Calu3 (cell line): ENCODE results near the gene VMP1. TPM values are rescaled to one million over a fixed set of nuclear protein-coding genes. Genes with fewer than 3 reads are reported as not detected.

Experiments used
- BruUV-seq: library from RNA; stranded (reverse); fragments of 400-500 nt; replicated peaks from 2 replicates; lab custom pipeline; 2021; lab: Mats Ljungman, UMichigan
- CTCF ChIA-PET: fragments of 300-600 bp; sonication (Branson Sonifier 250); formaldehyde crosslinking; loops from one replicate; lab custom pipeline; 2022; ENCODE audit warnings: antibody characterized with exemption; lab: Charles Lee
- DNase-seq: peaks from one replicate; pipeline ENCODE4 v3.0.0; 2022
- H3K27ac Mint-ChIP-seq: one replicate; pipeline ENCODE4 v1.8.0; 2022; ENCODE audit warnings: mixed read lengths; ENCODE audit not compliant: unreplicated experiment
- H3K27me3 Mint-ChIP-seq: one replicate; pipeline ENCODE4 v1.8.0; 2022; ENCODE audit warnings: mixed read lengths; ENCODE audit not compliant: unreplicated experiment
- H3K36me3 Mint-ChIP-seq: one replicate; pipeline ENCODE4 v1.8.0; 2022; ENCODE audit warnings: mild to moderate bottlenecking, moderate library complexity, mixed read lengths; ENCODE audit not compliant: insufficient read depth, unreplicated experiment
- H3K4me1 Mint-ChIP-seq: one replicate; pipeline ENCODE4 v1.8.0; 2022; ENCODE audit warnings: mild to moderate bottlenecking, low read depth, mixed read lengths; ENCODE audit not compliant: unreplicated experiment
- H3K4me3 Mint-ChIP-seq: one replicate; pipeline ENCODE4 v1.8.0; 2022; ENCODE audit warnings: mild to moderate bottlenecking, low read depth, moderate library complexity, mixed read lengths; ENCODE audit not compliant: unreplicated experiment
- H3K9me3 Mint-ChIP-seq: one replicate; pipeline ENCODE4 v1.8.0; 2022; ENCODE audit warnings: low read depth, mixed read lengths; ENCODE audit not compliant: unreplicated experiment
- intact Hi-C: fragments of 100-400 bp; cut with micrococcal nuclease; formaldehyde crosslinking; loops from one replicate; pipeline ENCODE4 v1.10.0; 2022; ENCODE audit not compliant: unreplicated experiment
- total RNA-seq: library from RNA; stranded (reverse); gene quantifications from 2 replicates; pipeline ENCODE4 v1.2.3, GENCODE V29; 2022
- TF ChIP-seq, protein P1 (sequence below): fragments of 200-600 bp; IDR thresholded peaks from one replicate; pipeline ENCODE4 v1.8.0; 2022; ENCODE audit warnings: antibody characterized with exemption; ENCODE audit not compliant: unreplicated experiment

VMP1 gene
- total RNA-seq, 1 experiment from 2014 or later = 315 TPM

DNA sequence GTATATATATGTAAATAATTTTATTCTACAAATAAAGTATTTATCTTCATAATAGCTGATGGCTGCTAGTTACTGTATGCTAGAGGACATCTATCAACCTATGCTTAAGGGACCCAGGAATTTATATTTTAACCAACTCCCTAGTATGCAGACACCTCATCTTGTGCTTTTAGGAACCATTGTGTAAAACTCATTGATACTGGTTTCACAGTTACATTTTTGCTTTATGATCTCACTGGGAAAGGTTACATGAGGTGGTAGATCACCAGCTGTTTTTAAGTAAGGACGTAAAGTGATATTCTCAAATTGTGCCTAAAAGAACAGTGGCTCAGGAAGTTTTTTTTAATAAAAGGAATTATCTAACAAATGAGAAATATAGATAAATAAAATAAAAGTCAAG lies 56.4 kb downstream of the VMP1 start:
- no peaks in the 10 kb centered on the region for H3K9me3 Mint-ChIP-seq
- peaks cover 9% of the 10 kb centered on the region for H3K4me1 Mint-ChIP-seq
- TF ChIP-seq, protein P1, sequence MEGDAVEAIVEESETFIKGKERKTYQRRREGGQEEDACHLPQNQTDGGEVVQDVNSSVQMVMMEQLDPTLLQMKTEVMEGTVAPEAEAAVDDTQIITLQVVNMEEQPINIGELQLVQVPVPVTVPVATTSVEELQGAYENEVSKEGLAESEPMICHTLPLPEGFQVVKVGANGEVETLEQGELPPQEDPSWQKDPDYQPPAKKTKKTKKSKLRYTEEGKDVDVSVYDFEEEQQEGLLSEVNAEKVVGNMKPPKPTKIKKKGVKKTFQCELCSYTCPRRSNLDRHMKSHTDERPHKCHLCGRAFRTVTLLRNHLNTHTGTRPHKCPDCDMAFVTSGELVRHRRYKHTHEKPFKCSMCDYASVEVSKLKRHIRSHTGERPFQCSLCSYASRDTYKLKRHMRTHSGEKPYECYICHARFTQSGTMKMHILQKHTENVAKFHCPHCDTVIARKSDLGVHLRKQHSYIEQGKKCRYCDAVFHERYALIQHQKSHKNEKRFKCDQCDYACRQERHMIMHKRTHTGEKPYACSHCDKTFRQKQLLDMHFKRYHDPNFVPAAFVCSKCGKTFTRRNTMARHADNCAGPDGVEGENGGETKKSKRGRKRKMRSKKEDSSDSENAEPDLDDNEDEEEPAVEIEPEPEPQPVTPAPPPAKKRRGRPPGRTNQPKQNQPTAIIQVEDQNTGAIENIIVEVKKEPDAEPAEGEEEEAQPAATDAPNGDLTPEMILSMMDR = no peak
- intact Hi-C loops = no loop called here
- H3K4me3 Mint-ChIP-seq = no peak overlapping the region
- no peaks in the 10 kb centered on the region for H3K27me3 Mint-ChIP-seq
- BruUV-seq = no TSS peak
- CTCF ChIA-PET = no interaction called here
- peaks cover 35% of the 10 kb centered on the region for H3K36me3 Mint-ChIP-seq
- DNase-seq = no peak
- H3K27ac Mint-ChIP-seq = no peak overlapping the region

DNA sequence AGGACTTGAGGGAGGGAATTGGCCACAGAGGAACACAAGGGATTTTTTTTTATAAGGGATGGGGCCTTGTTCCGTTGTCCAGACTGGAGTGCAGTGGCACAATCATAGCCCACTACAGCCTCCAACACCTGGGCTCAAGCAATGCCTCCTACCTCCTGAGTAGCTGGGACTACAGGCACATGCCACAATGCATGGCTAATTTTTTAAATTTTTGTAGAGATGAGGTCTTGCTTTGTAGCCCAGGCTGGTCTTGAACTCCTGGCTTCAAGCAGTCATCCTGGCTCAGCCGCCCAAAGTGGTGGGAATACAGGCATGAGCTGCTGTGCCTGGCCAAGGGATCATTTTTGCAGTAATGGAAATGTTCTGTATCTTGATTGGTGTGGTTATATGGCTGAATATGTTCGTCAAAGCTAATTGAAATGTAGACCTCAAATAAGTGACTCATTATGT lies 56.9 kb downstream of the VMP1 start:
- H3K27me3 Mint-ChIP-seq = no peaks in the 10 kb centered on the region
- TF ChIP-seq, protein P1 = no peak
- no peak for DNase-seq
- H3K4me1 Mint-ChIP-seq = peaks cover 9% of the 10 kb centered on the region
- H3K4me3 Mint-ChIP-seq = no peak overlapping the region
- peaks cover 33% of the 10 kb centered on the region for H3K36me3 Mint-ChIP-seq
- intact Hi-C loops = no loop called here
- CTCF ChIA-PET = no interaction called here
- no peak overlapping the region for H3K27ac Mint-ChIP-seq
- BruUV-seq = no TSS peak
- no peaks in the 10 kb centered on the region for H3K9me3 Mint-ChIP-seq

DNA sequence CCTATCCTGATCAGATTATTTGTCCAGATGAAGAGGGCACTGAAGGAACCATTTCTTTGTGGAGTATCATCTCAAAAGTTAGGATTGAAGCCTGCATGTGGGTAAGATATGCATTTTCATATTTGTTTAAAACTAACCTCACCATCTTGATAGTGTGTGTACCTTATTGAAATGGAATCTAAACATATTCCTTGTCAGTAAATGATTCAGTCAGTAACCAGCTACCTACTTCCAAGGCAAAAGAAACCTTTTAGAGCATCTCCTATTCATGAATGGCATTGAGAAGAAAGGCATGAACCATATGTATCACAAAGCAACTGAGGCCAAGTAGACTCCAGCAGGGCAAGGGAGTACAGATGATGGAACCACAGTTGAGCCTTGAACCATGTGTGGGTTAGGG lies 57.6 kb downstream of the VMP1 start:
- peaks cover 9% of the 10 kb centered on the region for H3K4me1 Mint-ChIP-seq
- no peak for DNase-seq
- no peaks in the 10 kb centered on the region for H3K9me3 Mint-ChIP-seq
- H3K36me3 Mint-ChIP-seq = peaks cover 27% of the 10 kb centered on the region
- H3K4me3 Mint-ChIP-seq = no peak overlapping the region
- no TSS peak for BruUV-seq
- H3K27me3 Mint-ChIP-seq = no peaks in the 10 kb centered on the region
- CTCF ChIA-PET = no interaction called here
- intact Hi-C loops = no loop called here
- H3K27ac Mint-ChIP-seq = no peak overlapping the region
- TF ChIP-seq, protein P1 = no peak

DNA sequence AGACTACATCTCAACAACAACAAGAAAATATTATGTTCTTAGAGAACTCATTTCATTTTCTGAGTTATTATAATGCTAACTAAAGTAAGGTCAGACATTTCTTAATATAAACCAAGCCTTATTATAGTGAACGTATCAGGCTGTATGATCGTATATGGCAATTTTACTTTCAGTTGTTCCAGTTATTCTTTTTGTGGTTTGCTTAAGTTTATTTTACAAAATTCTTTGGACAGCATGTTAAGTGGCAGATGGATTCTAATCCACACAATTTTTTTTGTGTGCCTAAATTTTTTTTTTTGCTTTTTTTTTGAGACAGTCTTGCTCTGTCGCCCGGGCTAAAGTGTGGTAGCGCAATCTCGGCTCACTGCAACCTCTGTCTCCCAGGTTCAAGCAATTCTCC lies 59.0 kb downstream of the VMP1 start:
- H3K36me3 Mint-ChIP-seq = peaks cover 19% of the 10 kb centered on the region
- DNase-seq = no peak
- TF ChIP-seq, protein P1 = no peak
- no TSS peak for BruUV-seq
- intact Hi-C loops = no loop called here
- H3K4me3 Mint-ChIP-seq = no peak overlapping the region
- no peak overlapping the region for H3K27ac Mint-ChIP-seq
- no peaks in the 10 kb centered on the region for H3K27me3 Mint-ChIP-seq
- H3K4me1 Mint-ChIP-seq = peaks cover 7% of the 10 kb centered on the region
- H3K9me3 Mint-ChIP-seq = no peaks in the 10 kb centered on the region
- CTCF ChIA-PET = no interaction called here
